ENCODE data around the gene NT5DC1. TPM values are rescaled to one million over a fixed set of nuclear protein-coding genes. Genes with fewer than 3 reads are reported as not detected.

The NT5DC1 gene
- total RNA-seq, 1 experiment from 2014 or later: 63.7 TPM

- BruUV-seq (replicated peaks): no TSS peak
- no peak overlapping the region for H3K4me2 ChIP-seq (ENCODE audit: low read length)
- no peak overlapping the region for H3K27ac ChIP-seq (ENCODE audit: low read depth, low read length)
- H3K4me1 ChIP-seq (ENCODE audit: control insufficient read depth in 1 of 2, insufficient read depth in 2 of 2, low read length in 2 of 2): peaks cover 6 to 20% of the 10 kb centered on the region in 2 experiments; a peak in 3 of 4 replicates
- ChIA-PET POLR2A (no interaction called here), RAD21 (ENCODE audit: low non-redundant PET in 1 of 2, low total read pairs in 2 of 2, uncharacterized antibody in 2 of 2, unreplicated experiment in 2 of 2) (no interaction called here), CTCF (no interaction called here)
- no peaks in the 10 kb centered on the region for H4K20me1 ChIP-seq (ENCODE audit: insufficient read depth)
- H3K9me2 ChIP-seq (ENCODE audit: insufficient read depth): no peaks in the 10 kb centered on the region
- no peak for DNase-seq (ENCODE audit: low read depth, low spot score)
- ATAC-seq: no peak
- H2AFZ ChIP-seq (ENCODE audit: low read depth, low read length, poor library complexity, severe bottlenecking): no peak overlapping the region
- intact Hi-C loops (cut with micrococcal nuclease): loop anchor here (5.0 kb wide), 2 partner anchors 202 to 1352 kb away; no protein-coding TSS in a partner anchor
- H3K36me3 ChIP-seq (ENCODE audit: control insufficient read depth in 1 of 2, insufficient read depth in 2 of 2, low read length in 2 of 2): no peaks in the 10 kb centered on the region
- H3K4me3 ChIP-seq (replicated peaks in 1 of 2; ENCODE audit: low read depth in 1 of 2, low read length in 2 of 2): no peak overlapping the region
- H3K27me3 ChIP-seq (ENCODE audit: insufficient read depth, low read length): no peaks in the 10 kb centered on the region
- peaks cover 21% of the 10 kb centered on the region for H3K79me2 ChIP-seq (ENCODE audit: insufficient read depth, low read length)
- H3K9me3 ChIP-seq (ENCODE audit: control insufficient read depth in 1 of 2, insufficient read depth in 1 of 2, low read depth in 1 of 2, low read length in 2 of 2): peaks cover 5 to 10% of the 10 kb centered on the region in 2 experiments; a peak in 2 of 4 replicates
- no peak for TF ChIP-seq POLR2AphosphoS5 (IDR thresholded peaks at IDR 0.05; ENCODE audit: low read depth, low read length)
- no peak for TF ChIP-seq SIN3A (IDR thresholded peaks at IDR 0.05; ENCODE audit: low read depth)
- TF ChIP-seq SRF (IDR thresholded peaks at IDR 0.05; ENCODE audit: low read depth): no peak
- TF ChIP-seq, protein P1, sequence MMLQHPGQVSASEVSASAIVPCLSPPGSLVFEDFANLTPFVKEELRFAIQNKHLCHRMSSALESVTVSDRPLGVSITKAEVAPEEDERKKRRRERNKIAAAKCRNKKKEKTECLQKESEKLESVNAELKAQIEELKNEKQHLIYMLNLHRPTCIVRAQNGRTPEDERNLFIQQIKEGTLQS (IDR thresholded peaks at IDR 0.05): no peak
- no peak for TF ChIP-seq MAX (IDR thresholded peaks at IDR 0.05)
- TF ChIP-seq ZFX (IDR thresholded peaks at IDR 0.05): no peak
- no peak for TF ChIP-seq ZBTB33 (IDR thresholded peaks at IDR 0.05; ENCODE audit: extremely low read depth, insufficient replicate concordance, low read length)
- TF ChIP-seq YY1 (IDR thresholded peaks at IDR 0.05; ENCODE audit: extremely low read depth, insufficient replicate concordance, low read depth, low read length): no peak
- no peak for TF ChIP-seq EZH2phosphoT487 (IDR thresholded peaks at IDR 0.05; ENCODE audit: borderline replicate concordance)
- no peak overlapping the region for H3K9ac ChIP-seq (ENCODE audit: low read length)
Measured at GRCh38 chr6:116099036-116099435, 1.6 kb upstream of the NT5DC1 start.
